ENCODE data around the gene SLC5A1.
A peak's percentile ranks its signal among the peaks of the same experiment; 100 is the strongest.
"Not testable (repeated sequence)": the region's sequence is repeated elsewhere in the genome, so short reads cannot be mapped to it uniquely, and the experiment has no call there.

The SLC5A1 gene

DNA sequence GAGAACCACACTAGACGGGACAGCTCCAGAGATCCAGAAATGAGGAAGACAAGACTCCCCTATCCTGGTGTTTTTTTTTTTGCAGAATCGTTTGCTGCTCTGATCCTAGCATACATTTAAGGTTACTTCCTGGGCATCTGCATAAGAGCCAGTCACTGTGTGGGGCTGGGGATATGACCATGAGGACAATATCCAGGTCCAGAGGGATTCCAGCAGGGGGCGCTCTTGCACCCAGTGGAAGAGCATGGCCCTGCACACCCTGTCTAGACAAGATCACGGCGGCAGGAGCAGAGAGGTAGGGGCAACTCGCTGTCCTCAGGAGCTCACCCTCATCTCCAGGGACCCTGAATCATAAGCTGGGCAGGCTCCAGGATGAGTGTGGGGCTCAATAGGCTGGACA, 97.6 kb downstream of the SLC5A1 start:
- H3K36me3 Mint-ChIP-seq, H3K9me3 Mint-ChIP-seq, H3K27ac Mint-ChIP-seq, H3K4me3 Mint-ChIP-seq: not testable (repeated sequence)
- DNase-seq (ENCODE audit: low spot score in 2 of 2) (peak in 1 of 2 donors; percentile 52), ATAC-seq (peak; percentile 69)
- H3K4me1 Mint-ChIP-seq, result peaks cover 62% of the 10 kb centered on the region

DNA sequence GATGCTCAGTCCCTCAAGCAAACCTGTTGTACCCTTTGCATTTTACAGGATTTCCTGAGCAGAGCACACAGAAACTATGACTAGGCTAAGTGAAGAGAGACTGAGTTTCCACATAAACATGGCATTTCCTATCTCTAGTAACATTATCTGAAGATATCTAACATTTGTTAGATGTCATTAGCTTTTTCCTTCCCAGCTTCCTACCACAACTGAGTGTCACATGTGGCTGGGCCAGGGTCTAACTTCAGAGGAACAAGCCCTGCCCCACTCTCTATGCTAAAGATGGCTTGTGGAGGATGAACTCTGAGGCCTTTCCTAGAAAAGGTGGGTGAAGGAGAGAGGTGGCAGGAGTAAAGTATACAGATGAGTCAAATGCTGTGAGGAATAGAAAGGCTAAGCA, 99.5 kb downstream of the SLC5A1 start:
- Mint-ChIP-seq H3K4me3 (peak overlapping the region; percentile 24), H3K36me3 (peaks cover 8% of the 10 kb centered on the region), H3K9me3 (peaks cover 6% of the 10 kb centered on the region), H3K27ac (peak overlapping the region; percentile 86), H3K4me1 (peaks cover 56% of the 10 kb centered on the region)
- DNase-seq (ENCODE audit: low spot score in 2 of 2) (peak in 1 of 2 donors; percentile 59), ATAC-seq (peak; percentile 77)

DNA sequence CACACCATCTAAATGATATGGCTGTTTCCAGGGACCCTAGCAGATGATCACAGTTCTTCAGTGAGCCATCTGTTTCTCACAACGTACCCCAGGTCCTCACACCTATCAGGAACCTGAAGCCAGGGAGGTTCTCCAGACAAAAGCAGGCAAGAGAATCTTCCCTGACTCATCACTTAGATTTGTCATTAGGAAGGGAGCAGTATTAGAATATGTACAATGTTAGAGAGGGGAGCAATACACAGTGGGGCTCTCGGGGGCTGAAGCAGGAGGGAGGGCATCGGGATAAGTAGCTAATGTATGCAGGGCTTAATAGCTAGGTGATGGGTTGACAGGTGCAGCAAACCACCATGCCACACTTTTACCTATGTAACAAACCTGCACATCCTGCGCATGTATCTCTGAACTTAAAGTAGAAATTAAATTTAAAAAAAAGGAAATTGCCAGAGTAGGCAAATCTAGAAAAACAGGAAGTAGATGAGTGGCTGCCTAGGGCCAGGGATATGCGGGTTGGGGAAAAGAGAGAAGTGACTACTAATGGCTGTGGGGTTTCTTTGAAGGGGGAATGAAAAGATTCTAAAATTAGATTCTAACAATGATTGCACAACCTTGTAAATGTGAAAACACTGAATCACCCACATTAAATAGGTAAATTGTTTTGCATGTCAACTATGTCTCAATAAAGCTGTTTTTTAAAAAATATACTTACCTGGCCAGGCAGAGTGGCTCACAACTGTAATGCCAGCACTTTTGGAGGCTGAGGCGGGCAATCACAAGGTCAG, 101.6 kb downstream of the SLC5A1 start:
- no peak for DNase-seq (ENCODE audit: low spot score in 2 of 2)
- no peak overlapping the region for H3K4me3 Mint-ChIP-seq
- peaks cover 44% of the 10 kb centered on the region for H3K4me1 Mint-ChIP-seq
- H3K27ac Mint-ChIP-seq, result peak overlapping the region; percentile 86
- H3K9me3 Mint-ChIP-seq, result peaks cover 6% of the 10 kb centered on the region
- no peak for ATAC-seq
- no peaks in the 10 kb centered on the region for H3K36me3 Mint-ChIP-seq

- not testable (repeated sequence) for H3K9me3 Mint-ChIP-seq; ATAC-seq; H3K36me3 Mint-ChIP-seq; H3K27ac Mint-ChIP-seq; H3K4me3 Mint-ChIP-seq; DNase-seq (ENCODE audit: low spot score in 2 of 2)
- peaks cover 35% of the 10 kb centered on the region for H3K4me1 Mint-ChIP-seq
These were observed 104.1 kb downstream of the SLC5A1 start for GRCh38 chr22:32147128-32147527.

GRCh38 chr22:32148372-32148771, 105.3 kb downstream of the SLC5A1 start:
- H3K27ac Mint-ChIP-seq; DNase-seq (ENCODE audit: low spot score in 2 of 2); H3K4me3 Mint-ChIP-seq; H3K9me3 Mint-ChIP-seq; ATAC-seq; H3K36me3 Mint-ChIP-seq: not testable (repeated sequence)
- peaks cover 30% of the 10 kb centered on the region for H3K4me1 Mint-ChIP-seq

DNA sequence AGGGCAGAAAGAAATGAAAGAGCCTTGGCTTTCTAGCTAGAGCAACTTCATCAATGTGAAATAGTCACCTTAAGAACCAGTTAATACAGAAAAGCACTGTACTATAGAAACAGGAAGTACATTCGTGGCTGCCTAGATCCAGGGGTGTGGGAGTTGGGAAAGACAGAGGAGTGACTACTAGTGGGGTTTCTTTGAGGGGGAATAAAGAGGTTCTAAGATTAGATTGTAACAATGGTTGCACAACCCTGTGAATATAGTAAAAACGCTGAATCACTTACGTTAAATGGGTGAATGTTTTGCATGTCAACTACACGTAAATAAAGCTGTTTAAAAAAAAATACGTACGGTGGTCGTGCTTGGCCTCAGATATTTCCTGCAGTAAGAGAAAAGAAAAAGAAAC, 107.6 kb downstream of the SLC5A1 start:
- DNase-seq (ENCODE audit: low spot score in 2 of 2); H3K36me3 Mint-ChIP-seq; H3K4me3 Mint-ChIP-seq; ATAC-seq; H3K9me3 Mint-ChIP-seq: not testable (repeated sequence)
- H3K4me1 Mint-ChIP-seq, result peaks cover 13% of the 10 kb centered on the region
- peak overlapping the region; percentile 15 for H3K27ac Mint-ChIP-seq

DNA sequence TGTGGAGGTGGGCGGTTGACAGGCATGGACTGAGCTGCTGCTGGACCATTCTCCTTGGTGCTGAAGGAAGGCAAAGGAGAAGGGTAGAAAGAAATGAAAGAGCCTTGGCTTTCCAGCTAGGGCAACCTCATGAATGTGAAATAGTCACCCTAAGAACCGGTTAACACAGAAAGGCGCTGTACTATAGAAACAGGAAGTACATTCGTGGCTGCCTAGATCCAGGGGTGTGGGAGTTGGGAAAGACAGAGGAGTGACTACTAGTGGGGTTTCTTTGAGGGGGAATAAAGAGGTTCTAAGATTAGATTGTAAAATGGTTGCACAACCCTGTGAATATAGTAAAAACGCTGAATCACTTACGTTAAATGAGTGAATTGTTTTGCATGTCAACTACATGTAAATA, 108.6 kb downstream of the SLC5A1 start:
- not testable (repeated sequence) for H3K36me3 Mint-ChIP-seq; ATAC-seq; H3K4me3 Mint-ChIP-seq; H3K9me3 Mint-ChIP-seq; H3K27ac Mint-ChIP-seq; DNase-seq (ENCODE audit: low spot score in 2 of 2)
- peaks cover 13% of the 10 kb centered on the region for H3K4me1 Mint-ChIP-seq

- H3K4me1 Mint-ChIP-seq, result peaks cover 13% of the 10 kb centered on the region
- not testable (repeated sequence) for DNase-seq (ENCODE audit: low spot score in 2 of 2); H3K36me3 Mint-ChIP-seq; H3K27ac Mint-ChIP-seq; ATAC-seq; H3K9me3 Mint-ChIP-seq; H3K4me3 Mint-ChIP-seq
These were observed 111.7 kb downstream of the SLC5A1 start for GRCh38 chr22:32154727-32155126.

DNA sequence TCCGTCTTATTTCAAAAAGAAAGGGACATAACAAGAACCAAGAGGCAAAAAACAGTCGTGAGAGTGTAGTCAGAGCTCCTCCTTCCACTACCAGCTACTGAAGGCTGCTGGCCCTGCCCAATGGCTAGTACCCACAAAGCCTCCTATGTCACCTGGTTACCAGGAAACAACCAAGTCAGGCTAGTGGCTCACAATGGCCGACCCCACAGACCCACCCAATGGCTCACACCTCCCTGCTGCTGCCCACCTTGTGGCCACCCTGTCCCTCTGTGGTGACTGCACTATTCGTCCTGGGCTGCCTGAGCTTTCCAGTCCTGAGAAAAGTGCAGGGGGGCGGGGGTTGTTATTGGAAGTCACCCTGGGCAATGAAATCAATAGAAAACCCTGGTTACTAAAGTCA, 114.6 kb downstream of the SLC5A1 start:
- not testable (repeated sequence) for DNase-seq (ENCODE audit: low spot score in 2 of 2); H3K4me3 Mint-ChIP-seq; ATAC-seq; H3K27ac Mint-ChIP-seq; H3K9me3 Mint-ChIP-seq; H3K36me3 Mint-ChIP-seq; H3K4me1 Mint-ChIP-seq

DNA sequence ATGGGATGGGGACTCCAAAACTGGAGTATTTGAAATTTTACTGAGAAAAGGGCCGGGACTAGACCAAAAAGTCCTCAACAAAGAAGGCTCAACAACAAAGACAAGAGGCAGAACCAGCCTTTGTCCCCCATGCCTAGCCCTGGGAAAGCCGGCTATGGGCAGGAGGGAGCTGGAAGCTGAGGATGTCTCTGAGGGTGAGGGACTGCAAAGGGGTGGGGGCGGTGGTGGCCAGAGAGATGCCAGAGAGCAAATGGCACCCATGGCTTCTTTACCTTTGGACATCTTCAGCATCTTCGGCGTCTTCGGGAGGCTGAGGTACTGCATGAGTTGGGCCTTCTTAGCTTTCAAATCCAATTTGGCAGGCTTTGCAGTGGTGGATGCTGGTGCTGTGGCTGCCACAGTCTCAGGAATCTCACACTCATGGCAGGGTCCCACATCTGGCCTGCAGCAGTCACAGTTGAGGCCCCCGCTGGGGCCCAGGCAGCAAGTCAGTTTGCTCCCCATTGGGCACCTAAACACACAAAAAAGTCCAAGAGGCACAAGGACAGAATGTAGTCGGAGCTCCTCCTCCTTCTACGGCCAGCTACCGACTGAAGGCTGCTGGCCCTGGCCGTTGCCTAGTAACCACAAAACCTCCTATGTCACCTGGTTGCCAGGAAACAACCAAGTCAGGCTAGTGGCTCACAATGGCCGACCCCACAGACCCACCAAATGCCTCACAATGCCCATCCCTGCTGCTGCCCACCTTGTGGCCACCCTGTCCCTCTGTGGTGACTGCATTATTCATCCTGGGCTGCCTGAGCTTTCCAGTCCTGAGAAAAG, 115.9 kb downstream of the SLC5A1 start, which contains the start of gene C22orf42:
TSS of gene C22orf42 (minus strand) at position 592 of the 822 bp plus-strand sequence. CDS start at position 504, 88 bp downstream.
- no peaks in the 10 kb centered on the region for H3K4me1 Mint-ChIP-seq
- H3K9me3 Mint-ChIP-seq, result no peaks in the 10 kb centered on the region
- no peak for ATAC-seq
- no peaks in the 10 kb centered on the region for H3K36me3 Mint-ChIP-seq
- H3K4me3 Mint-ChIP-seq, result no peak within 1 kb of the TSS
- H3K27ac Mint-ChIP-seq, result no peak within 1 kb of the TSS
- DNase-seq (ENCODE audit: low spot score in 2 of 2), result no peak

DNA sequence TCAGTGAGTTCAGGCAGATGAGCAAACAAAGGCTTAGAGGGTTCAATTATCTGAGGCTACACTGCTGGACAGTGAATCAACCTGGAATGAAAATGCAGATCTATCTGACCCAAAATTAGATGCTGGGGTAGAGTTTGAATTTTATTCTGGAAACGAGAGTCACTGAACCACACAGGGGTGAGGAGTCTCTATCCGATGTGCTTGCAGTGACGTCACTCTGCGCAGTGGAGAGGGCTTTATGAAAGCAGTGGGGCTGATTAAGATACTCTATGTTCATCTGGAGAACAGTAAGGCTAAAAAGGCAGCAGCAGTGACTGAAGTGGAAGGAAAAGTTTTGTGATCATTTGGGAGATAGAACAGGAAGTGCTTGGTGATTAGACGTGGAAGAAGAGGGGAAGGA, 117.3 kb downstream of the SLC5A1 start:
- not testable (repeated sequence) for H3K36me3 Mint-ChIP-seq; H3K4me1 Mint-ChIP-seq; H3K9me3 Mint-ChIP-seq; ATAC-seq; H3K27ac Mint-ChIP-seq; DNase-seq (ENCODE audit: low spot score in 2 of 2); H3K4me3 Mint-ChIP-seq

Data from stimulated activated effector memory CD8-positive, alpha-beta T cell treated with anti-CD3 and anti-CD28 coated beads, Interleukin-12 subunit alpha, Interleukin-12 subunit beta, amount 100 ng/mL, for 72 hours (primary cell).